Left ventricle myocardium superior (tissue), 1 donor: ENCODE measurements around the gene PRR23B. TPM values are rescaled to one million over a fixed set of nuclear protein-coding genes. Genes with fewer than 3 reads are reported as not detected.

ENCODE experiments used
- ATAC-seq: fragments of 200-7000 bp; cut with Tn5 transposase; one replicate; pipeline ENCODE4 v1.9.1; 2020; ENCODE audit warnings: mild to moderate bottlenecking, moderate library complexity
- DNase-seq: peaks from one replicate; pipeline ENCODE4 v3.0.0-alpha.2; 2020
- intact Hi-C: fragments of 100-400 bp; cut with micrococcal nuclease; formaldehyde crosslinking; loops from one replicate; pipeline ENCODE4 v1.11.0; 2022
- total RNA-seq: library from RNA; stranded (reverse); fragmentation: NEBNext Ultra II Directional; extraction: Animal tissue kit (Norgen Biotek cat#: 25700); gene quantifications from one replicate; pipeline ENCODE4 v1.2.1, GENCODE V29; 2021
- donor health status: DM: no; HTN: yes; CAD: no; lungs with severe emphysema.

Gene PRR23B
- total RNA-seq, 1 donor from 2014 or later: not detected

GRCh38 chr3:138976047-138976446 lies 44.7 kb downstream of the PRR23B start:
- intact Hi-C loops: no loop called here
- DNase-seq (no peak), ATAC-seq (no peak)

- ATAC-seq (no peak), DNase-seq (no peak)
- intact Hi-C loops: no loop called here
These were observed 45.4 kb downstream of the PRR23B start for GRCh38 chr3:138975351-138975750.

- DNase-seq (no peak), ATAC-seq (no peak)
- intact Hi-C loops: no loop called here
These were observed 46.3 kb downstream of the PRR23B start for GRCh38 chr3:138974462-138974861.

GRCh38 chr3:138972941-138973340 lies 47.8 kb downstream of the PRR23B start:
- ATAC-seq (no peak), DNase-seq (no peak)
- intact Hi-C loops: no loop called here

- intact Hi-C loops: no loop called here
- no peak for DNase-seq
- no peak for ATAC-seq
These were observed 48.9 kb downstream of the PRR23B start for GRCh38 chr3:138971766-138972320.

Other genes with a start within 250 kb of the PRR23B start
- gene PIK3CB, start 186.0 kb downstream of the PRR23B start, total RNA-seq: 33.3 TPM
- gene FOXL2, start 73.8 kb downstream of the PRR23B start, total RNA-seq: not detected
- not detected for gene FOXL2NB, start 73.7 kb downstream of the PRR23B start, total RNA-seq
- gene PRR23A, start 14.7 kb downstream of the PRR23B start, total RNA-seq: not detected
- not detected for gene PRR23C, start 24.0 kb upstream of the PRR23B start, total RNA-seq